H1 (cell line): ENCODE data around the gene KRT81. TPM values are rescaled to one million over a fixed set of nuclear protein-coding genes. Genes with fewer than 3 reads are reported as not detected.

Experiments used
- CTCF ChIA-PET: fragments of 300-600 bp; sonication (Branson Sonifier 250); formaldehyde crosslinking; loops from one replicate; lab custom pipeline; 2021; ENCODE audit not compliant: partially characterized antibody; lab: Charles Lee
- POLR2A ChIA-PET: fragments of 300-600 bp; sonication (Branson Sonifier 250); formaldehyde crosslinking; loops from one replicate; lab custom pipeline; 2021; ENCODE audit warnings: inconsistent platforms; ENCODE audit not compliant: partially characterized antibody; lab: Charles Lee
- DNase-seq, 2 experiments: peaks; one replicate each; pipeline versions ENCODE4 v3.0.0 to v3.0.0-alpha.2; 2010 to 2022; ENCODE audit warnings: low spot score in 2 of 2, low read depth in 1 of 2, mixed read lengths in 1 of 2
- FAIRE-seq: peaks from 2 replicates; lab custom pipeline; 2011; peaks lifted over from hg19 to GRCh38; lab: Jason Lieb, UNC
- H2AFZ ChIP-seq: 2 replicates; pipeline ENCODE4 v1.8.1; 2012; ENCODE audit warnings: low read length, inconsistent platforms
- H2AK5ac ChIP-seq: 2 replicates; pipeline ENCODE4 v1.6.1; 2013; ENCODE audit warnings: low read depth, low read length
- H2BK120ac ChIP-seq: replicated peaks from 2 replicates; pipeline ENCODE3; 2013; ENCODE audit warnings: low read depth, low read length, inconsistent platforms
- H2BK12ac ChIP-seq: 2 replicates; pipeline ENCODE4 v1.6.1; 2013; ENCODE audit warnings: low read depth, low read length
- H2BK15ac ChIP-seq: 2 replicates; pipeline ENCODE4 v1.6.1; 2013; ENCODE audit warnings: low read length
- H2BK20ac ChIP-seq: 2 replicates; pipeline ENCODE4 v1.6.1; 2013; ENCODE audit warnings: low read length
- H2BK5ac ChIP-seq: 2 replicates; pipeline ENCODE4 v1.6.1; 2013; ENCODE audit warnings: low read depth, low read length
- H3K14ac ChIP-seq: 2 replicates; pipeline ENCODE4 v1.6.1; 2013; ENCODE audit warnings: inconsistent platforms; ENCODE audit not compliant: insufficient read length
- H3K18ac ChIP-seq: 2 replicates; pipeline ENCODE4 v1.6.1; 2013; ENCODE audit warnings: low read length; ENCODE audit errors: extremely low read depth
- H3K23ac ChIP-seq: 2 replicates; pipeline ENCODE4 v1.6.1; 2013; ENCODE audit warnings: inconsistent platforms; ENCODE audit not compliant: insufficient read length
- H3K23me2 ChIP-seq: 2 replicates; pipeline ENCODE4 v1.6.1; 2013; ENCODE audit warnings: low read depth, low read length
- H3K27ac ChIP-seq: 2 replicates; pipeline ENCODE4 v1.6.1; 2011; ENCODE audit warnings: low read depth, low read length, inconsistent platforms
- H3K27me3 ChIP-seq, 4 experiments: replicated peaks in 1 of 4; 1 replicate in 1 of 4; 2 replicates in 3 of 4; pipeline versions ENCODE4 v1.6.1 to v1.8.1; 2011 to 2013; ENCODE audit warnings: low read length in 3 of 4, mild to moderate bottlenecking in 3 of 4, inconsistent platforms in 2 of 4, mixed read lengths in 2 of 4, moderate library complexity in 1 of 4; ENCODE audit not compliant: control insufficient read depth in 3 of 4, insufficient read depth in 3 of 4; ENCODE audit errors: extremely low read depth in 1 of 4
- H3K36me3 ChIP-seq, 4 experiments: 2 replicates each; pipeline versions ENCODE4 v1.6.1 to v1.8.1; 2011 to 2013; ENCODE audit warnings: mild to moderate bottlenecking in 4 of 4, low read length in 3 of 4, moderate library complexity in 2 of 4, control low read depth in 1 of 4, inconsistent platforms in 1 of 4; ENCODE audit not compliant: insufficient read depth in 4 of 4, control insufficient read depth in 2 of 4
- H3K4ac ChIP-seq: replicated peaks from 2 replicates; pipeline ENCODE3; 2013; ENCODE audit warnings: low read length, low read depth, mixed read lengths, inconsistent platforms; ENCODE audit not compliant: insufficient read length
- H3K4me1 ChIP-seq, 4 experiments: replicated peaks in 1 of 4; 1 replicate in 1 of 4; 2 replicates in 3 of 4; pipeline versions ENCODE4 v1.6.1 to v1.8.1; 2011 to 2013; ENCODE audit warnings: low read length in 3 of 4, inconsistent platforms in 2 of 4, mixed read lengths in 1 of 4; ENCODE audit not compliant: insufficient read depth in 4 of 4, control insufficient read depth in 3 of 4
- H3K4me2 ChIP-seq, 2 experiments: 2 replicates each; pipeline versions ENCODE4 v1.6.1 to v1.8.1; 2011 to 2013; ENCODE audit warnings: low read depth in 2 of 2, low read length in 2 of 2, control low read depth in 1 of 2, inconsistent platforms in 1 of 2, mild to moderate bottlenecking in 1 of 2; ENCODE audit not compliant: insufficient read depth in 1 of 2
- H3K4me3 ChIP-seq, 4 experiments: fragments of 200-600, 300-600 bp in 1 of 4; sonication (generic), shearing (Covaris generic), sonication (Bioruptor Twin) in 1 of 4; 2 replicates each; pipeline versions ENCODE4 v1.5.1 to v1.8.1; 2011 to 2016; ENCODE audit warnings: low read length in 4 of 4, low read depth in 3 of 4, control low read depth in 2 of 4, inconsistent platforms in 2 of 4, mild to moderate bottlenecking in 2 of 4, mixed read lengths in 1 of 4, moderate library complexity in 1 of 4; ENCODE audit not compliant: insufficient read depth in 2 of 4; ENCODE audit errors: extremely low read depth in 1 of 4
- H3K56ac ChIP-seq: replicated peaks from 2 replicates; pipeline ENCODE3; 2013; ENCODE audit warnings: low read depth, mild to moderate bottlenecking, mixed read lengths, low read length, inconsistent platforms; ENCODE audit not compliant: insufficient read length
- H3K79me1 ChIP-seq: 2 replicates; pipeline ENCODE4 v1.6.1; 2013; ENCODE audit warnings: low read depth, low read length, control low read depth
- H3K79me2 ChIP-seq, 2 experiments: 2 replicates each; pipeline versions ENCODE4 v1.6.1 to v1.8.1; 2012 to 2013; ENCODE audit warnings: low read length in 2 of 2, mild to moderate bottlenecking in 2 of 2, inconsistent platforms in 1 of 2; ENCODE audit not compliant: insufficient read depth in 2 of 2, control insufficient read depth in 1 of 2
- H3K9ac ChIP-seq, 4 experiments: replicated peaks in 1 of 4; 1 replicate in 1 of 4; 2 replicates in 3 of 4; pipeline versions ENCODE4 v1.6.1 to v1.8.1; 2011 to 2013; ENCODE audit warnings: low read depth in 3 of 4, low read length in 3 of 4, control low read depth in 2 of 4, mild to moderate bottlenecking in 2 of 4, moderate library complexity in 2 of 4, inconsistent platforms in 1 of 4; ENCODE audit errors: extremely low read depth in 1 of 4
- H3K9me3 ChIP-seq, 2 experiments: 2 replicates each; pipeline versions ENCODE4 v1.6.1 to v1.8.1; 2012 to 2013; ENCODE audit warnings: mild to moderate bottlenecking in 2 of 2, moderate library complexity in 2 of 2, control low read depth in 1 of 2, inconsistent platforms in 1 of 2, low read depth in 1 of 2, low read length in 1 of 2, mixed read lengths in 1 of 2; ENCODE audit not compliant: insufficient read depth in 2 of 2
- H4K20me1 ChIP-seq, 2 experiments: replicated peaks in 1 of 2; 2 replicates each; pipeline versions ENCODE3 to v1.8.1; 2011 to 2013; ENCODE audit warnings: inconsistent platforms in 2 of 2, low read length in 2 of 2, mild to moderate bottlenecking in 1 of 2; ENCODE audit not compliant: insufficient read depth in 2 of 2, control insufficient read depth in 1 of 2
- H4K5ac ChIP-seq: 2 replicates; pipeline ENCODE4 v1.6.1; 2013; ENCODE audit warnings: low read length, low read depth, mixed read lengths, inconsistent platforms; ENCODE audit not compliant: insufficient read length
- H4K8ac ChIP-seq: 2 replicates; pipeline ENCODE4 v1.8.0; 2013; ENCODE audit warnings: mild to moderate bottlenecking, moderate library complexity, low read length, inconsistent platforms; ENCODE audit not compliant: insufficient read depth; ENCODE audit errors: extremely low read depth
- H4K91ac ChIP-seq: replicated peaks from 2 replicates; pipeline ENCODE3; 2013; ENCODE audit warnings: low read length, mixed read lengths, inconsistent platforms; ENCODE audit not compliant: insufficient read length
- MAFK ChIP-seq: IDR thresholded peaks from 2 replicates; pipeline ENCODE4 v1.6.1; 2012; ENCODE audit warnings: low read depth, mild to moderate bottlenecking, improper control_type of control experiment, low read length
- TAF1 ChIP-seq: IDR thresholded peaks from 2 replicates; pipeline ENCODE4 v1.6.1; 2011; ENCODE audit warnings: mild to moderate bottlenecking, low read depth, low read length
- WGBS, 2 experiments: shearing (Covaris generic) in 1 of 2; methylation state at CpG; one replicate each; pipeline versions ENCODE4 v1.1.6 to v1.1.7; 2013 to 2015; ENCODE audit warnings: low lambda C conversion rate in 2 of 2, mixed read lengths in 2 of 2, inconsistent platforms in 1 of 2, low coverage in 1 of 2, missing lambda C conversion rate in 1 of 2; ENCODE audit not compliant: insufficient replicate concordance in 2 of 2, insufficient coverage in 1 of 2, insufficient read length in 1 of 2; ENCODE audit errors: extremely low coverage in 1 of 2, missing lambda C conversion rate in 1 of 2; 5-methylcytosine and 5-hydroxymethylcytosine counted together
- polyA plus RNA-seq, 7 experiments: library from polyadenylated mRNA; depleted of rRNA in 3 of 7; stranded (reverse) in 5 of 7; unstranded in 2 of 7; fragments of >200 nt in 5 of 7; fragments of 200-250 nt in 2 of 7; gene quantifications; 1 replicate in 5 of 7; 2 replicates in 1 of 7; 4 replicates in 1 of 7; pipeline versions ENCODE4 v1.2.1 to v1.2.3, GENCODE V29; 2011 to 2013; ENCODE audit warnings: missing spikeins in 2 of 7, mixed read lengths in 2 of 7
- total RNA-seq: library from RNA; stranded (reverse); fragmentation: NEBNext Ultra II Directional; extraction: Animal tissue kit (Norgen Biotek cat#: 25700); gene quantifications from 2 replicates; pipeline ENCODE4 v1.2.1, GENCODE V29; 2021

The KRT81 gene
- total and polyA plus RNA-seq, 2 of the 8 experiments (the other 6 are each of a cell fraction or from before 2014, with no cell fraction given): not detected

GRCh38 chr12:52334185-52334584 lies 42.9 kb upstream of the KRT81 start:
- Histone ChIP-seq H4K5ac (no peak overlapping the region), H3K9ac (no peak overlapping the region), H2BK15ac (no peak overlapping the region), H2BK120ac (no peak overlapping the region), H2BK12ac (no peak overlapping the region), H3K23me2 (no peaks in the 10 kb centered on the region), H3K23ac (no peak overlapping the region), H3K9me3 (no peaks in the 10 kb centered on the region), H2BK5ac (no peak overlapping the region), H4K20me1 (no peaks in the 10 kb centered on the region), H3K4me1 (peaks cover 0 to 3% (median 0%) of the 10 kb centered on the region in 4 experiments; a peak in 1 of 7 replicates), H3K27me3 (no peaks in the 10 kb centered on the region), H2AK5ac (no peak overlapping the region), H3K14ac (no peak overlapping the region), H3K27ac (no peak overlapping the region)
- FAIRE-seq: no peak
- DNase-seq: no peak
- 84% methylated on average over 3 of the region's 3 CpGs; no CpG with 5 or more reads in 1 of the 2 experiments for WGBS, 2 experiments
- POLR2A ChIA-PET: no interaction called here
- TF ChIP-seq MAFK: peak; percentile 27; the same call in 1 of the 2 replicates
- no peak for TF ChIP-seq TAF1
- TF ChIP-seq, all 59 proteins: peak for 1
- no peak overlapping the region for H3K18ac ChIP-seq
- no peak overlapping the region for H2BK20ac ChIP-seq
- no peak overlapping the region for H2AFZ ChIP-seq
- H3K56ac ChIP-seq: no peak overlapping the region
- no peak overlapping the region for H4K91ac ChIP-seq
- no peak overlapping the region for H3K4me3 ChIP-seq
- CTCF ChIA-PET: interaction anchor here (0.7 to 3.9 kb wide), 5 partner anchors 9 to 546 kb away, joined by 3 to 14 read pairs (median 4); partner anchors contain the start of gene KRT73
- no peak overlapping the region for H3K4me2 ChIP-seq
- H3K79me2 ChIP-seq: no peaks in the 10 kb centered on the region
- no peak overlapping the region for H4K8ac ChIP-seq
- no peaks in the 10 kb centered on the region for H3K36me3 ChIP-seq
- no peaks in the 10 kb centered on the region for H3K79me1 ChIP-seq
- H3K4ac ChIP-seq: no peak overlapping the region
